GM19035 (cell line): ENCODE measurements around the gene GTF3A.
"Not testable (repeated sequence)": the region's sequence is repeated elsewhere in the genome, so short reads cannot be mapped to it uniquely, and the experiment has no call there.

Source experiments
- ATAC-seq: cut with Tn5 transposase; IDR thresholded peaks from one replicate; pipeline ENCODE4 v1.9.1; 2021; ENCODE audit not compliant: unreplicated experiment

The GTF3A gene

DNA sequence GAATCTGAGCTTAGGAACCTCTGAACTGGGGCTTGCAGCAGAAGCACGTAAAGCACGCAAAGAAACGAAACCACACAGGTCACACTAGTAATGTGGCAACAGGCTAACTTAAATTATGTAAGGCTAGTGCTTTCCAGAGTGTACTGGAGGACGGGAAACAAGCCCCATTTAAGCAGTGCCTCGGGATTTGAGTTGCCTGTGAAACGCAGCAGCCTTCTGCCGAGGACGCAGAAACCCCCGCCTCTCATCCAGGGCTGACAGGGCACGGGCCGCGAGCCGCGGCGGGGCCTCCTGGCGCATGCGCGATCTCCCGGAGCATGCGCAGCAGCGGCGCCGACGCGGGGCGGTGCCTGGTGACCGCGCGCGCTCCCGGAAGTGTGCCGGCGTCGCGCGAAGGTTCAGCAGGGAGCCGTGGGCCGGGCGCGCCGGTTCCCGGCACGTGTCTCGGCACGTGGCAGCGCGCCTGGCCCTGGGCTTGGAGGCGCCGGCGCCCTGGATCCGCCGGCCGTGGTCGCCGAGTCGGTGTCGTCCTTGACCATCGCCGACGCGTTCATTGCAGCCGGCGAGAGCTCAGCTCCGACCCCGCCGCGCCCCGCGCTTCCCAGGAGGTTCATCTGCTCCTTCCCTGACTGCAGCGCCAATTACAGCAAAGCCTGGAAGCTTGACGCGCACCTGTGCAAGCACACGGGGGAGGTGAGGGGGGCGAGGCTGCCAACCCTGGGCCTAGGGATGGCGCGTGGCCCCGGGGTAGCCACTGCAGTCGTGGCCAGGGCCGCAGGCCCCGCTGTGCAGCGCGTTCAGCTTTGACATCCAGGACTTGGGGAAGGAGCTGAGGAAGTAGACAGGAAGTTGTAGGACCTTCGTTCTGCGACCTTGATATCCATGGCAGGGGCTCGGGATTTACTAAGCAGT lies at the start of gene GTF3A:
TSS of gene GTF3A (plus strand) at position 374 of the 912 bp plus-strand sequence.
- peak; percentile 66 for ATAC-seq

- ATAC-seq: peak; percentile 58
These were observed 49.8 kb upstream of the GTF3A start for GRCh38 chr13:27374650-27375049.

GRCh38 chr13:27375686-27376326 lies 48.6 kb upstream of the GTF3A start:
- ATAC-seq: no peak

GRCh38 chr13:27379126-27379525 lies 45.3 kb upstream of the GTF3A start:
- ATAC-seq: no peak

GRCh38 chr13:27379694-27380641 lies 44.5 kb upstream of the GTF3A start:
- ATAC-seq: no peak

GRCh38 chr13:27381601-27382000 lies 42.8 kb upstream of the GTF3A start:
- ATAC-seq: no peak

GRCh38 chr13:27383104-27383921 lies 41.1 kb upstream of the GTF3A start:
- ATAC-seq: no peak

GRCh38 chr13:27384285-27384684 lies 40.1 kb upstream of the GTF3A start:
- ATAC-seq: no peak

- ATAC-seq: no peak
These were observed 36.2 kb upstream of the GTF3A start for GRCh38 chr13:27388241-27388640.

- no peak for ATAC-seq
These were observed 34.5 kb upstream of the GTF3A start for GRCh38 chr13:27389891-27390290.

DNA sequence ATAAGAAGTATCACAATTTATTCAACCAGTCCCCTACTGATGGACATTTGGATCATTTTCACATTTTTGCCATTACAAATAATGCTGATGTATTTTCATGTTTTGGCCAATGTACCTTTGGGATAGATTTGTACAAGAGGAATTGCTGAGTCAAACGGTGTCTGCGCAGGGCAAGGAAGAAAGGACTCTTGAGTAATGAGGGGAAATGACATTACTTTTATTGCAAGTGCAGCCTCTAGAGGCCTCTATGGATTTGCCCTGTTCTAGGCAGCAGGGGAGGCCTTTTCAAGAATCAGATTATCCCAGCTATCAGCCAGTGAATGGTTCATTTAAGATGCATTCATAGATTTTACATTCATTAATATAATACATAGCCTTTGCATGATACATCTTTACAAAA lies 32.9 kb upstream of the GTF3A start:
- ATAC-seq: no peak

DNA sequence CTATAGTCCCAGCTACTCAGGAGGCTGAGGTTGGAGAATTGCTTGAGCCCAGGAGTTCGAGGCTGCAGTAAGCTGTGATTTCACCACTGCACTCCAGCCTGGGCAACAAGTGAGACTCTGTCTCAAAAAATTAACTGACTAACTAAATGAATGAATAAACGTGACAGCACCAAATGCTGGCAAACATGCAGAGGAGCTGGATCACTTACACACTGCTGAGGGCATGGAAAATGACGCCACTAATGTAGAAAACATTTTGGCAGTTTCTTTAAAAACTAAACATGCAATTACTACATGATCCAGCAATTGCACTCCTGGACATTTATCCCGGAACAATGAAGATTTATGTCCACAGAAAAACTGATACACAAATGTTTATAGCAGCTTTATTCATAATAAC lies 31.3 kb upstream of the GTF3A start:
- no peak for ATAC-seq

- ATAC-seq: no peak
These were observed 29.4 kb upstream of the GTF3A start for GRCh38 chr13:27395007-27395510.

- ATAC-seq: no peak
These were observed 28.1 kb upstream of the GTF3A start for GRCh38 chr13:27396252-27396846.

DNA sequence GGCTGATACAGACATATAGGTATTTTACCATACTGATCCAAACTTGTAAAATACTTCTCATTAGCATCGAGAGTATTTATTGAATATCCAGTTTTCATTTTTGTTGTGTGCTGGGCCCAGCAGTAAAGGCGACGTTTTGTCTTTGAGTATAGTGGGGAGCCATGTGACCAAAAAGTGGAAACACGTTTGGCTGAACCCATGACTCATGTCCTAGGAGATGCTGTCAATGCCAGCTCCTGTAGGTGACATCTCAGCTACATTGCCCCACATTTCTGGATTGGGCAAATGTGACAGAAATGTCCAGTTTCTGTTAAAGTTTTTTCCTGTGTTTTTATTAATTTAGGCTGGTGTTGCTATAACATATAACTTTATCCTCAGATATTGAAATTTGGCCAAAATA lies 26.1 kb upstream of the GTF3A start:
- ATAC-seq: no peak

DNA sequence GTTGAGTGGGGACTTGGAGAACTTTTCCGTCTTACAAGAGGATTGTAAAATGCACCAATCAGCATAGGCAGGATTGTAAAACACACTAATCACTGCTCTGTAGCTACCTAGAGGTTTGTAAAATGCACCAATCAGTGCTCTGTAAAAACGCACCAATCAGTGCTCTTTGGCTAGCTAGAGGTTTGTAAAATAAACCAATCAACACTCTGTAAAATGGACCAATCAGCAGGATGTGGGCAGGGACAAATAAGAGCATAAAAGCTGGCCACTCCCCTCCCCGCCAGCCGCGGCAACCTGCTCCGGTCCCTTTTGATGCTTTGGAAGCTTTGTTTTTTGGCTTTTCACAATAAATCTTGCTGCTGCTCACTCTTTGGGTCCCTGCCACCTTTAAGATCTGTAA lies 24.0 kb upstream of the GTF3A start:
- not testable (repeated sequence) for ATAC-seq

DNA sequence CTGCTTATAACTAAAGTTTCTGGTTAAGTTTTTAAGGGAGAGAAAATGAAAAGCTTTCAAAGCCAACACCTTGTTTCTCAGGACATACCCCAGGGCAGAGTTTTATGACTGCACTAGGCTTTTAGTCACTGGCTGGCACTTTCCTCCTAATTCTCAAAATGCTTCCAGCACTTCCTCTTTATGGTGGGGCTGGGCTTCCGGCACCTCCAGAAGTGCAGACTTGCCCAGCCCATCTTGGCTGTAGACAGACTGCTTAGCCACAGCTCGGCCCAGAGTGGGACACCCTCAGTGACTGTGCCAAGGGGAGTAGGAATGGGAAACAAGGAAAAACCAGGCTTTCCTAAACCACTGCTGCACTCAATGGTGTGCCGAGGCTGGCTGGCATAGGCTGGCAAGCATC lies 23.2 kb upstream of the GTF3A start:
- ATAC-seq: no peak

DNA sequence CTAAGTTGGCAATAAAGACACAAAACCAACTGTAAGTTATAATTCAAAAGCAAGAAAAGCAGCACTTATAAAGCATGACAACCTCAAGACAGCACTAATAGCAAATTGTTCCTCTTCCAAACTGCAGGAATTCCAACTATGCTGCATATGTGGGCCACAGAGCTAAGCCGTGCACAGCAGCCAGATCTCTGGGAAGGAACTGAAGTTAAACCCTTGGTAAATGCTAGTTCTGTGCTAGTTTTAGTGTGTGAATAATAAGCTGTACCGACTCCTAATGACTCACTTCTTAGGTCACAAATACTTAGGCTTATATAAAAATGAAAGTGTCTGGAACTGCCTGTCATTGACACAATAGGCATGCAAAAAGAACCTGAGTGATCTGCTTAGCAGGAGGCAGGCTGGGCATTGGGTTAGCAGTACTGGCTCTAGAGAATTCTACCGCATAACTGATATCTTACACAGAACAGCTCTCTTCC lies 21.2 kb upstream of the GTF3A start:
- ATAC-seq: no peak

DNA sequence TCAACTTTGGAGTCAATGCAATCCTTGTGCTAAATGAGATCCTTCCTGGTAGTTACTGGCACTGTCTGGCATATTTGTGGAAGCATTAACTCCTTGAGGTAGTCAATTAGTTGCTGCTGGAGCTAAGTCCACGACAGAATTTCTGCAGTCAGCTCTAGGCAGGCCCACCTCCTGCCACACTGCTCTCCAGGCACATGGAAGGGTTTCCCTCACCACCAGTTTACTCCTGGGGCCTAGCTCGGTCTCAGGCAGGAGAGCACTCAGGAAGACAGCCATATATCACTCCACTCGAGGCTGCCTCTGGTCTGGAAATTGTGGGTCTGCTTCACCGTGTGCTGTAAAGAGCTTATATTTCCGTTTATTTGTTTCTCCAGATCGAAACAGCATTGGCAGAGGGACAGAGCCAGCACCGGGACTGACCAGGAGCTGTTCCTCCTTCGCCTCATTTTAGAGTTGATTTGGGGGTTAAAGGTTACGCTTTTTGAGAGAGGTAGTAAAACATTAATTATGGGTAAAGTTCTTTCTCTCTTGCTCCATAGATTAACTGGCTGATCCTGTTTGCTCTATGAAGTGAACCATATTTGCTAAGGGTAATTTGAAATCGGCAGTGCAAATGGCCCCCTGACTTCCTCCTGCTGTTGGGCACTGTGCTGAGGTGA lies 20.6 kb upstream of the GTF3A start:
- ATAC-seq: no peak
